SU-DHL-6 (cell line): ENCODE measurements around the gene C22orf15.

Experiments used
- H2AFZ ChIP-seq: fragments of 200-600 bp; sonication (generic); 2 replicates; pipeline ENCODE4 v1.6.1; 2014; ENCODE audit warnings: low read depth, mild to moderate bottlenecking, moderate library complexity, mixed read lengths, antibody characterized with exemption, low read length; ENCODE audit not compliant: severe bottlenecking
- H3F3A ChIP-seq: fragments of 200-600 bp; shearing (Covaris generic); 2 replicates; pipeline ENCODE4 v1.6.0; 2016; ENCODE audit warnings: antibody characterized with exemption, mild to moderate bottlenecking; ENCODE audit not compliant: insufficient read depth
- H3K27ac ChIP-seq: fragments of 200-600 bp; sonication (generic); 2 replicates; pipeline ENCODE4 v1.5.1; 2016; ENCODE audit warnings: low read depth, mild to moderate bottlenecking, low read length, moderate library complexity, mixed read lengths
- H3K27me3 ChIP-seq: fragments of 200-600 bp; sonication (generic), shearing (Covaris generic); 2 replicates; pipeline ENCODE4 v1.6.0; 2014; ENCODE audit warnings: mild to moderate bottlenecking, low read length
- H3K36me3 ChIP-seq: fragments of 200-600 bp; sonication (generic); 2 replicates; pipeline ENCODE4 v1.6.1; 2014; ENCODE audit warnings: mild to moderate bottlenecking, low read length, mixed read lengths
- H3K4me2 ChIP-seq: fragments of 300-600, 200-600 bp; shearing (Covaris generic), sonication (generic); 2 replicates; pipeline ENCODE4 v1.6.0; 2014; ENCODE audit warnings: low read length, low read depth, mild to moderate bottlenecking; ENCODE audit not compliant: poor library complexity, severe bottlenecking
- H3K4me3 ChIP-seq: fragments of 200-600 bp; sonication (generic); 2 replicates; pipeline ENCODE4 v1.5.1; 2014; ENCODE audit warnings: antibody characterized with exemption, low read length, mild to moderate bottlenecking, mixed read lengths; ENCODE audit not compliant: insufficient read depth, poor library complexity, severe bottlenecking
- H3K79me2 ChIP-seq: fragments of 200-600 bp; sonication (generic); 2 replicates; pipeline ENCODE4 v1.6.1; 2014; ENCODE audit warnings: mild to moderate bottlenecking, low read length, moderate library complexity; ENCODE audit not compliant: insufficient read depth
- H3K9ac ChIP-seq: fragments of 200-600 bp; sonication (generic); 2 replicates; pipeline ENCODE4 v1.7.0; 2014; ENCODE audit warnings: mild to moderate bottlenecking, low read length
- H3K9me2 ChIP-seq: fragments of 200-600 bp; sonication (generic); replicated peaks from 2 replicates; pipeline ENCODE4 v1.6.1; 2014; ENCODE audit warnings: low read length; ENCODE audit not compliant: insufficient read depth
- H3K9me3 ChIP-seq: fragments of 200-600 bp; sonication (generic); 2 replicates; pipeline ENCODE4 v1.6.1; 2014; ENCODE audit warnings: low read length, mixed read lengths; ENCODE audit not compliant: insufficient read depth
- H4K20me1 ChIP-seq: fragments of 200-600 bp; sonication (generic); 2 replicates; pipeline ENCODE4 v1.6.1; 2014; ENCODE audit warnings: low read depth, mild to moderate bottlenecking, antibody characterized with exemption, low read length, moderate library complexity, mixed read lengths
- CTCF ChIP-seq: fragments of 200-600 bp; sonication (generic); IDR thresholded peaks from one replicate; pipeline ENCODE4 v1.5.1; 2017; ENCODE audit warnings: antibody characterized with exemption, mild to moderate bottlenecking, low read length, moderate library complexity; ENCODE audit not compliant: insufficient read depth, poor library complexity, severe bottlenecking
- EZH2phosphoT487 ChIP-seq: fragments of 200-600 bp; sonication (generic), shearing (Covaris generic); conservative IDR thresholded peaks from 2 replicates; pipeline ENCODE4 v1.6.1; 2018; ENCODE audit warnings: mild to moderate bottlenecking, antibody characterized with exemption, low read length, moderate library complexity, mixed read lengths

C22orf15 gene

GRCh38 chr22:23751441-23751996 is 11.3 kb upstream of the C22orf15 start:
- H3F3A ChIP-seq = peaks cover 43% of the 10 kb centered on the region
- H2AFZ ChIP-seq = peak overlapping the region; percentile 64
- peak overlapping the region; percentile 90 for H3K4me2 ChIP-seq
- H4K20me1 ChIP-seq = no peaks in the 10 kb centered on the region
- peaks cover 7% of the 10 kb centered on the region; the same call in 1 of the 2 replicates for H3K79me2 ChIP-seq
- H3K36me3 ChIP-seq = no peaks in the 10 kb centered on the region
- no peaks in the 10 kb centered on the region for H3K27me3 ChIP-seq
- peak overlapping the region; percentile 80 for H3K4me3 ChIP-seq
- no peaks in the 10 kb centered on the region for H3K9me2 ChIP-seq
- TF ChIP-seq EZH2phosphoT487 (no peak), CTCF (no peak)
- peak overlapping the region; percentile 92 for H3K27ac ChIP-seq
- H3K9ac ChIP-seq = peak overlapping the region; percentile 93
- no peaks in the 10 kb centered on the region for H3K9me3 ChIP-seq

DNA sequence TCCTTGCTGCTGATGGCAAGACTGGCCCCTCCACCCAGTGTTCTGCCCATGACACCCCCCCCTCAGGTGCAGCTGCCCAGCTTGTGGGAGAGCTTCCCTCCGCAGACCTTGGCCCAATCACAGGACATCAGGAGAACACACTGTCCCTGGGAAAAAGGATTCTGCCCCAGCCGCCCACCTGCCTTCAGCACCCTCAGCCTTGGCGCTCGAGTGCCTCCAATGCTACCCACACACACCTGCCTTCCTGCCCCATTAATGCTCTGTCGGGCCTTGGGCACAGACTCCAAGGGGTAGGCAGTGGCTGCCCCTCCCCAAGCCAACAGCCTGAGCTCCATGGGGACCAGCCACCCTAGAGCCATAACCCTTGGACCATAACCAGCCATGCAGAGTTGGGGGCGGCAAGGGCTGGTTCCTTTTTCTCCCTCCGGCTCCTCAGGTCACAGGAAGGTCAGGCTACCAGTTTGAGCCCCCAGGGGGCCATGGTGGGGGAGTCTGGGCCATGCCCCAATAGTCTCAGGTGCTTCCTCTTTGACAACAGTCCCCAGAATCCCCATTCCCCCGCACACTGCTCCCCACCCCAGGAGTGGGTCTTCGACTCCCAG is 10.6 kb upstream of the C22orf15 start:
- Histone ChIP-seq H3K9ac (peak overlapping the region; percentile 93), H3K4me3 (peak overlapping the region; percentile 80)

GRCh38 chr22:23752750-23753149 is 10.0 kb upstream of the C22orf15 start:
- Histone ChIP-seq H3K4me3 (peak overlapping the region; percentile 80), H3K27ac (peak overlapping the region; percentile 92), H3K9ac (peak overlapping the region; percentile 93), H3K9me2 (no peaks in the 10 kb centered on the region), H3K27me3 (no peaks in the 10 kb centered on the region), H3K79me2 (peaks cover 7% of the 10 kb centered on the region; the same call in 1 of the 2 replicates), H4K20me1 (no peaks in the 10 kb centered on the region), H3K4me2 (peak overlapping the region; percentile 90), H3K36me3 (no peaks in the 10 kb centered on the region), H3K9me3 (no peaks in the 10 kb centered on the region), H3F3A (peaks cover 47% of the 10 kb centered on the region), H2AFZ (no peak overlapping the region)
- TF ChIP-seq EZH2phosphoT487 = no peak
- TF ChIP-seq CTCF = no peak

More for the DNA sequence above, 10.6 kb upstream of the C22orf15 start:
- H3K27ac ChIP-seq = peak overlapping the region; percentile 92
- peaks cover 7% of the 10 kb centered on the region; the same call in 1 of the 2 replicates for H3K79me2 ChIP-seq
- TF ChIP-seq CTCF = no peak
- H2AFZ ChIP-seq = no peak overlapping the region
- H3K9me3 ChIP-seq = no peaks in the 10 kb centered on the region
- H3K9me2 ChIP-seq = no peaks in the 10 kb centered on the region
- no peaks in the 10 kb centered on the region for H3K27me3 ChIP-seq
- peak overlapping the region; percentile 90 for H3K4me2 ChIP-seq
- peaks cover 47% of the 10 kb centered on the region for H3F3A ChIP-seq
- H3K36me3 ChIP-seq = no peaks in the 10 kb centered on the region
- H4K20me1 ChIP-seq = no peaks in the 10 kb centered on the region
